Left hindlimb (tissue), 1 donor: ENCODE results near the gene SNRNP200.
"Not testable (repeated sequence)": the region's sequence is repeated elsewhere in the genome, so short reads cannot be mapped to it uniquely, and the experiment has no call there.

ENCODE experiments used
- DNase-seq: peaks from one replicate; pipeline ENCODE4 v3.0.0-alpha.2; 2018

The SNRNP200 gene

DNA sequence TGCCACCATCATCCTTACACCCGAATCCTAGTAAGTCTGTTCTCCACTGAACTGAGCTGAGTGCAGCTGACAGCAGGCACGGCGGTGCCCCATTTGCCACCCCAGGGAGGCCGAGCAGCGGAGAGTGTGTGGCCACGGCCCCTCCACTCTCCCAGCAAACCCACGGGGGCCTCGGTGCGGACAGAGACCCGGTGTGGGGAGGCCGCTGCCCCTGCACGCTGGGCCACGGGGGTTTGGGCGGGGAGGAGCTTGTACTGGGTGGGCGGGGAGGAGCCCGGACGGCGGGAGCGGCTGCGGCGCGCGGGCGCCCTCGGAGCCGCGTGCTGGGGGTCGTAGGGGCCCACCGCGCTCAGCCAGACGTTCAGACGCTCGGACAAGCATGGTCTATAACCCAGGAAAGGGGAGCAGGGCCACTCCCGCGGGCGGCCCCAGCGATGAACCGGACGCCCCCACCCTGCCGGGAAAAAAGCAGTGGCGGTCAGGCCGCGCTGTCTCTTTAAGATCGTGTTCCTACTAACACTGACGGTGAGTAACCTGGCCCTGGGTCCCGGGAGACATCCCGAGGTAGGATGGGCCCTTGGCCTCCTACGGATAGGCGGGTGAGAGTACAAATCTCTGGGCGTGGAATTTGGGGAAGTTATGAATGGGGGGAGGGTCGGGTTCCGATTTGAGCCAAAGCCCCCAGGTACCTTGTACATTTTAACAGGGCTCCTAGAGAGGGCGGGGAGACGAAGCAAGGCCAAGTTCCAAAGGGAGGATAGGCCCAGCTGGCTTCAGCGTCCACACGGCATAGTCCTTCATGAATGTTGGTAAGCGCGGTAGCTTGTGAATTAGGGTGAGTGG, 19.9 kb upstream of the SNRNP200 start, which contains the start of gene ITPRIPL1:
Gene ITPRIPL1 (plus strand): TSS at position 277 of the 843 bp plus-strand sequence. CDS start 523 bp downstream, at position 800.
- peak; percentile 57 for DNase-seq

DNA sequence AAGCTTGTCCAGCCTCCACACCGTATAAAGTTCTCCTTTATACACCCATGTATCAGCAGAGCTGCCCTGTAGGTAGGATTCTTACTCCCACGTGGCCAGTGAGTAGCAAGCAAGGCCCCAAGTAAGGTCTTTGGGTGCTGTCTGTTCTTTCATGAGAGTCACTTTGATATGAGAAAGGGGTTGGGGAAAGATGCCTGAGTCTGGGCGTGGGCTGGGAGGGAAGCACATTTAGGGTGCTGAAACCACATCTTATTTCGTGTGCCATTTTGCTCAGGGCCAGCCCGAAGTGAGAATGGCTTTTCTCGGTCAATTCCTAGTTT, 19.3 kb upstream of the SNRNP200 start:
- no peak for DNase-seq

DNA sequence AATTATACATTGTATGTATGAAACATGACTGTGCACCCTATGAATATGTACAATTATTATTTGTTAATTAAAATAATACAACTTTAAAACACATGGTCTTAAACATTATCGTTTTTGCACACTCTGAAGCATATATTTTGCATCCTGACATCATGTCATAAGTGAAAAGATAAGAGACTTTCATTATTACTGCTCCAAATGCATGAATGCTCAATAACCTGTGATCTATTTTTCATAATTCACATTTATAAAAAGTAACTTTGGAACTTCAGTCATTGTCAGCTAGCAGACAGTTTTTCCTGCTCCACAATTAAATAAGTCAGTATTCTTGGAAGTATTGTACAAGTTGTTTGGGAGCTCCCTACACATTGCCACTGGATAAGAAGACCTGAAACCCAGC, 18.5 kb upstream of the SNRNP200 start:
- no peak for DNase-seq

DNA sequence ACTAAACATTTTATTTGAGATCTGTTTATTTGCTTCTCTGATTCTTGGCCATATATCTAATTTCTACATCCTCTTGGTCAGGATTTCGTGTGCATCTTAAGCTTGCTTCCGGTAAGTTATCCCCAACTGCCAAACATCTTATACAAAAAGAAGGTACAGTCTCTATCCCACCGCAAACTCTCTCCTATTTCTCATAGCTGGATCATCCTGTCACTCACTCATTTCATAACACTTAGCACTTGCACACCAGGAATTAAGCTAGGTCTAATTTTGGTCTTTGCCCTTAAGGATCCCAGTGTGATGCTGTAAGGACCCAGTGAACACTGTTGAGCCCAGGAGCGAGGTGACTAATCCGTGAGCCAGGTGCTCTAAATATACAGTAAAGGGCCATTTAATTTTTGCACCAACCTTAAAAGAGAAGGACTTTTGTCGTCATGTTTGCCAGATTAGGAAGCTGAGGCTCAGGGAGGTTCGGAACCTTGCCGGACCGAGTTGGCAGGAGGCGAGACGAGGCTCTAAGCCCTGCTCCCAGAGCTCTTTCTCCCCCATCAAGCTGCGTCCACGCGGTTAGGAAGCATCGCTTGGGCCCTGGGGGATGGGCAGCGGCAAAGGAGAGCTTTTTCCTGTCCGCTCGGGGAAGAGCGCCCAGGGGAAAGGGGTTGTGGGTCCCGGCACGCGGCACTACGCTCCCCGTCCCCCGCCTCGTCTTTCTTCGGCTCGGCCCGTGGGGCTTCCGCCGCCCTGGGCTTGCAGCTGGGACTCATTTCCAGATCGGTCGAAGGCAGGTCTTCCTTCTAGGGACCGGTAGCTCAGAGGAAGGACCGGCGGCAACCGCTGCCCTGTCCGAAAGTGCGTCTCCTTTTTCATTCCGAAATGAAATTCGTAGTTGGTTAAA, 15.6 kb upstream of the SNRNP200 start:
- peak; percentile 42 for DNase-seq

DNA sequence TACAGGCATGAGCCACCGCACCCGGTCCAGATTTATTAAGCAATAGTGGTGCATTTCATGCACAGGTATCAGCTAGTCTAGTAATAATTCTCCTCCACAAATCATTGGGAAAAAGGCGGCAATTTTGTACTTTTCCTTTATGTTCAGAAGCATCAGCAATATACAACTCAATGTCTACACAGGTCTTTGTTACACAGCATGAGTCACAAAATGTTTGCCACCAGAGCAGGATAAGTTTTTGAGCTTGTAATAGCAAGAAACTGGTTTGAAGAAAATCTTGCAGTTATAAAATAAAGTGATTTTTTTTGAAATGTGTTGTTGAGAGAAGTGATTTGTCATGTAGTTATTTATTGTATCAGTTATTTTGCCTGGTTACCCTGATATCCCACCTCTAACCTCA, 15.0 kb upstream of the SNRNP200 start:
- DNase-seq: no peak

DNA sequence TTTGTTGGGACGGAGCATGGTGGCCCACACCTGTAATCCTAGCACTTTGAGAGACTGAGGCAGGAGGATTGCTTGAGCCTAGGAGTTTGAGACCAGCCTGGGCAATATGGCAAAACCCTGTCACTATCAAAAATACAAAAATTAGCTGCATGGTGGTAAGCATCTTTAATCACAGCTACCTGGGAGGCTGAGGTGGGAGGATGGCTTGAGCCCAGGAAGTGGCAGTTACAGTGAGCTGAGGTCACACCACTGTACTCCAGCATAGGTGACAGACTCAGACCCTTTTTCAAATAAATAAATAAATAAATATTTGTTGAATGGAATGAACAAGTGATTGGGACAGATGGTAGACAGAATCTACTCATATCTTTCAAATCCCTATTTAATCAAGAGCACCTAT, 14.1 kb upstream of the SNRNP200 start:
- DNase-seq: no peak

DNA sequence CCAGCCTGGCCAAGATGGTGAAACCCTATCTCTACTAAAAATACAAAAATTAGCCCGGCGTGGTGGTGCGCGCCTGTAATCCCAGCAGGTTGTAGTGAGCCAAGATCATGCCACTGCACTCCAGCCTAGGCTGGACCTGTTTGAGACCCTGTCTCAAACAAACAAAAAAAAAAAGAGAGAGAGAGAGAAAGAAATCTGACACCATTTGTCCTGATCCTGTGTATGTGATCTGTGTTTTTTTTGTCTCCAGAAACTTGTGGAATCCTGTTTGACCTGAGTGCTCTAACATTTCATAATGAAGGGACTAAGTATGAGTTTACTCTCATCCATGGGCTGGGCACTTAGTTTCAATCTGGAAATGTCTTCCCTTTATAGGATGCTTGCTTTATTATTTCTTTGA, 13.4 kb upstream of the SNRNP200 start:
- DNase-seq: no peak

DNA sequence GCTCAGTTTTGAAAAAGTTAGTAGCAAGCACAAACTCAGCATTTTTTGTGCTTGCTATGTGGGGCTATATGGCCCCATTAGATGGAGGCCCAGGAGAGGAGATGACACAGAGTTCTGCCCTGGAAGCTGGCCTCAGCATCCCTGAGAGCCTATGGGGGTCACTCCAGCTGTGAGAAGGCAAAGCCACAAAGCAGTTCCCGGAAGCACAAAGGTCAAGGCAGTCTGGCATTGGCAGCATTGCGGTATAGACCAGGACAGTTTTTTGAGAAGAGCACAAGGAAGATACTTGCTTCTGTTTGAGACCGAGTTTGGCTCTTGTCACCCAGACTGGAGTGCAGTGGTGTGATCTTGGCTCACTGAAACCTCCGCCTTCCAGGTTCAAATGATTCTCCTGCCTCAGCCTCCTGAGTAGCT, 12.2 kb upstream of the SNRNP200 start:
- no peak for DNase-seq

DNA sequence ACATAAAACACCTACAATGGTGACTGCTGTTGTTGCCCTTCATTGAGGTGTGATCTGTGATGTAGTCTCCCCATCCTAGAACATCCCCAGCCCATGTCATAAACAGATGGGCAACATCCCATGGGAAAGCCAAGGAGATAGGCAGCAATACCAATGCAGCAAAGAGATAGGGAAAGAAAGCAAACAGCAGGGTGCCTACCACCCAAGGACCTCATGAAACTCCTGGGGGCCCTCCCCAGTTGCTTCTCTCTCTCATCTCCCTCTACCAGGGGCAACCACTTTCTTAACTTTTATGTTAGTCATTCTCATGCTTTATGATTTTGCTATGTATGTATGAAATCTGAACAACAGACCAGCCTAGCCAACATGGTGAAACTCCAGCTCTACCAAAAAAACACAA, 11.7 kb upstream of the SNRNP200 start:
- DNase-seq: no peak

DNA sequence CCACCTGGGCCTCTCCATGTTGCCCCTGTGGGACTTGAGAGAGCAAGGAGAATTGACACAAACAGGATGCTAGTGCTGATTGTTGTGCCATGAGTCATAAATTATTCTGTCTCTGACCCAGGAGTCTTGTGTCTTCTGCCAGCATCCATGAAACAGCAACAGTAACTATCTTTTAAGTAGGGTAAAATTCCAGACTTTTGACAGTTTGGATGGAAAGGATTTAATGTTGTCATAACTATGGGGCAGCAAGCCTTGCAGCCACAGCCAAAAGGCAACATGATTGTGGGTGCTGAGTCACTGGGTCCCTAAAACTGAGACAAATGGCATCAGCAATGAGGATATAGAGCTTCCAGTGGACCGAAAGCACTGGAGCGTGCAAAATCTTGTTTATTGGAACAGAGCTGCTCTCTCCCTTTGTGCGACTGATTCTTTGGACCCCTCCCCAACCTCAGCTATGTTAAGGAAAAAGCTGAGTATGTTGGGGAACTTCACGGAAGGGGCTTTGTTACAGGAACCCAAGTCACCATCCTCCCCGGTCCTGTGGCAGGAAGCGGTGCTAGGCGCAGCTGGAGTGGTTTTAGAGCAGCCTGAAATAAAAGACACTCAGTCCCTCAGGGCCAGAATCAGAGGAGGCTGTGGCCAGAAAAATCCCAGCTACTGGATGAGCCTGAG, 10.2 kb upstream of the SNRNP200 start:
- peak; percentile 47 for DNase-seq

DNA sequence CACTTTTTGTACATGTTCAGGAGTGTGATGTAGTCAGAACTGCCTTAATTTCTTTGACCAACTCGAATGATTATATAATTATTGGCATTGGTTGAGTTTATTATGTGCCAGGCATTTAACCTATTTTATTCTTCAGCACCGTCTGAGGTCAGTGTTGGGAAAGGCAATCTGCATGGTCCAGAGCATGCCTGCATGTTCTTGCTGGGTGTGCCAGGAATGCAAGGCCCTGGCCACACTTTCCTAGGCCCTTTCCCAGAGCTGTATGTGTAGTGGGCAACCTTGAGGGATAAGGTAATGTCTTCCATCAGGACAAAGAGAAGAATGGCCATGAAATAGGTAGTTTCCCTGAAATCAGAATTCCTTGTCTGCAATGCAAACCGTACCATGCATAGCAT, 9.7 kb upstream of the SNRNP200 start:
- DNase-seq: no peak

DNA sequence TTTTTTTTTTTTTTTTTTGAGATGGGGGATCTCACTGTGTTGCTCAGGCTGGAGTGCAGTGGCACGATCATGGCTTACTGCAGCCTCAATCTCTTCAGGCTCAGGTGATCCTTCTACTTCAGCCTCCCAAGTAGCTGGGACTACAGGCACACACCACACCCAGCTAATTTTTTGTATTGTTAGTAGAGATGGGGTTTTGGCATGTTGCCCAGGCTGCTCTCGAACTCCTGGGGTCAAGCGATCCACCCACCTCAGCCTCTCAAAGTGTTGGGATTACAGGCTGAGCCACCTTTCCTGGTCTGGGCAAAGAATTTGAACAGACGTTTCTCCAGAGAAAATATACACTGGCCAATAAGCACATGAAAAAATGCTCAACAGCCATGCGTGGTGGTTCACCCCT, 2.9 kb upstream of the SNRNP200 start:
- no peak for DNase-seq

DNA sequence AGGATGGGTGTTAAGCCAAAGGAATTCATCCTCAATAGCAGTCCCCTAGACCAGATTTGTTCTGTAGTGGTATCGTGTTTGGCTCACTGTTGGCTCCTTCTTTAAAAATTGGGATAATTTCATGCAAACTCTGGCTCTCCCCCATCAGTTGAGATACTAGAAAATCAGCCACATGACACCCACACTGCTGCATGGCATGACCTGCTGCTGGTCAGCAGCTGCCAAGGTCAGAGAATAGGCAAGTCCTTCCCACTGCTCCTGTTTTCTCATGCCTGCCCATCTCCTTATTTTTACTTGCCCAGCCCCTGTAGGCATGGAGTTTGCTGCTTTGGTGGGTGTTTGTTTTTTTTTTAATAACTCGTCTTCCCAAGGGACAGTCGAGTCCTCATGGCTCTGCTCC, 1.0 kb upstream of the SNRNP200 start:
- DNase-seq: no peak

DNA sequence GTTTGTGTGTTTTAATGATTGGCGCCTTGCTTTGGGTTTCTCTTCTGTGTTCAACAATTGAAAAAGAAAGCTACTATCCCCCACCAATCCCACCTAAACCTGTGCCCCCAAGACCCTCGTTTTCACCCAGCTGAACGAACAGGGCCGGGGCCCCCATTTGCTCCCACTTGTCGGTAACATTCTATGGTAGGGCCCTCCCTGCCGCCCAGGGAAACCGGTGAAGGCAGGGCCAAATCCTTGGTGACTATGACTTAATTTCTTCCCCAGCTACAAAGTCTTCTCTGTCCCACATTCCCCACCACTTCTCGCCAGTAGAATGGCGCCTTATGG, 598 bp upstream of the SNRNP200 start:
- no peak for DNase-seq

DNA sequence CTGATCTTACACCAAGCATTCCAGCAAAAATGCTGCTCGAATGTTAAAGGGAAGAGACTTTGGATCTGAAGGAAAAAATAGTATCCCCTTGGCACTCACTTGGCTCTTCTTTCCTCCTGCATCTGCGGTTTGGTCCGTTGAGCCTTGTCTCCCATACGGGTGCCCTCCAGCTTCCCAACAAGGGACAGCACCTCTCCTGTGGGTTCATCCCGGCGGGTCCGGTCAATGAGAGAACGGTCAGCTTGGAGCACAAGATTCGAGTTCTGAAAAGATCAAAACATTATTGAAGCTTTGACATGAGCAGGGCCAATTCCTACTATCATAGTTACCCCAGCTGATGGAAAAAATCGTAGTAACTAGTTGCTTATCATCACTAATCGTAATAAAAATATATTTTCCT, 740 bp downstream of the SNRNP200 start:
- no peak for DNase-seq

DNA sequence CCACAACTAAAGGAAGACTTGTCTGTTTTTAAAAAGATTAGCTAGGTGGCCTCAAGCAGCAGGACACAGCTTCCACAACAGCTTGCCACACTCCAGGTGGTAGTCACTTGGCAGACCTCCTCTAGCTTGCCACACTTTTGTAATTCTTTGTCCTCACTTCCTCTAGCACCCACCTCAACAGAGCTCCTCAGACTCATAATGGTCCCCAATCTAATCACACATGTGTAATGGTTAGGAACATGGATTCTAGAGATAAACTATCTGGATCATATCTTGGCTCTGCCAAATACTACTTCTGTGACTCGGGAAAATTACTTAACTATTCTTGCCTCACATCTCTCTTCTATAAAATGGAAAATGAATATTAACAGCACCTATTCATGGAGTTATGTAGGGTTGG, 3.5 kb downstream of the SNRNP200 start:
- no peak for DNase-seq

DNA sequence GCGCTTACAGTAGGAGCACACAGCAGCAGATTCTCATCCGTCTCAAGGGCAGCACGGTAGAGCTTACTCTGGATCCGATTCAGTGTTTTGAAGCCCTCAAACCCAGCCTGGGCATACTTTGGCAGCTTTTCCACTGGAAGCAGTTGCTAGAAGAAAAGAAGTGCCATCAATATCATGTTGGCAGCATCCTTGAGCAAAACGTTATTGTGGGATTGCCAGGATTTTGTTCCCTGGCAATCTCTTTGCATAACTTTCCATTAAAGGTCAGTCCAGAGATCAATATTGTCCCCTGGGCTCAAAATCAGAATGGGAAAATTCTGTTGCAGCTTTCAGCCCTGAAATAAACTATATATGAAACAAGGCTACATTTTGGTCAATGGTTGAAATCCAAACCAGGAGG, 8.4 kb downstream of the SNRNP200 start:
- DNase-seq: no peak

DNA sequence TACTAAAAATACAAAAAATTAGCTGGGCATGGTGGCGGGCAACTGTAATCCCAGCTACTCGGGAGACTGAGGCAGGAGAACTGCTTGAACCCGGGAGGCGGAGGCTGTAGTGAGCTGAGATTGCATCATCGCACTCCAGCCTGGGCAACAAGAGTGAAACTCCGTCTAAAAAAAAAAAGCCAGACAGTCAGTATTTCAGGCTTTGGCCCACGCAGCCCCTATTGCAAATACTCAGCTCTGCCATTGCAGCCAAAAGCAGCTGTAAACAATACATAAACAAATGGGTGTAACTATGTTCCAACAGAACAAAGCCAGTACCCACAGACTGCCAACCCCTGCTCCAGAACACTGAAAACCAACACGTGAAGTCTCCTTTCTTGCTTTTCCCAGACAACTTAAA, 11.1 kb downstream of the SNRNP200 start:
- not testable (repeated sequence) for DNase-seq

DNA sequence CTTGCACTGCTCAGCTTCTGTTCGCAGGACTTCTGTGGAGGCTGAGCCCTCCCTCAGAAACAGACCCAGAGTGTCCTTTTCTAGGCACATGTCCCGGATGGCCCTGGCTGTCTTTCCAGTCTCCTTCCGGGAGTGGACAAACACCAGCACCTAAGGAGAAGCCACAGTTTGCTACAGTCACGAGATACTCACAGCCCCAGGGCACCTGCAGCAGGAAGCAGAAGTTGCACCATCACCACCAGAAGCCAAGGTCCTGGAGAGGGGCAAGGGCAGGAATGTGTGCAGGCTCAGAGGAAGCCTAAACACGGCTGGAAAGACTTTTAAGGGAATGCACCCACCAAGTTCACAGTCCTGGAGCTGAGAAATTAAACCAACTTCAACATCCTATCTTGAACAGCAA, 13.6 kb downstream of the SNRNP200 start:
- no peak for DNase-seq

DNA sequence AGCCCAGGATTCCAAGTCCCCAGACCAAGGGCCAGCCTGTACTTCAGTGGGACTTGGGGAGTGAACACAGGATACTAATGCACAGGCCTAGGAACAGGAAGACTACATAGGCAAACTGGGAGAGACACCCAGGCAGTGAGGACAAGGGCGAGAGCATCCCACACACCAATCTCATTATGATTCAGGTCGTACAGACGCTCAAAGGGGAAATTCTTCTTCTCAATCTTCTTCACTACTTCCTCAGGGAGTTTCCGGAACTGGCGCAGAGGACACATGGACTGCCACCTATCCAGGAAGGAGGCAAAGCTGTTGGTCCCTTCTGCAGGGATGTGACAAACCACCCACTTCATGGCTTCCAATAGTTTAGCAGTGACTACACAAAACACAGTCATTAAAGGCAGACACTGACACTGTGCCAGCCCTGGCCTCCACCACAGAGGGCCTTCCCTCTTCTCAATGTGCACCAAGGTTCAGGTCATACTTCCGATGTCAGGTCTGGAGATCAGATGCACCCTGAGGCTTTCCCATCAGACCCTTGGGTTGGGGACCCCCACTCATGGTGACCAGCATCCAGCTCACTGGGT, 18.0 kb downstream of the SNRNP200 start:
- no peak for DNase-seq

DNA sequence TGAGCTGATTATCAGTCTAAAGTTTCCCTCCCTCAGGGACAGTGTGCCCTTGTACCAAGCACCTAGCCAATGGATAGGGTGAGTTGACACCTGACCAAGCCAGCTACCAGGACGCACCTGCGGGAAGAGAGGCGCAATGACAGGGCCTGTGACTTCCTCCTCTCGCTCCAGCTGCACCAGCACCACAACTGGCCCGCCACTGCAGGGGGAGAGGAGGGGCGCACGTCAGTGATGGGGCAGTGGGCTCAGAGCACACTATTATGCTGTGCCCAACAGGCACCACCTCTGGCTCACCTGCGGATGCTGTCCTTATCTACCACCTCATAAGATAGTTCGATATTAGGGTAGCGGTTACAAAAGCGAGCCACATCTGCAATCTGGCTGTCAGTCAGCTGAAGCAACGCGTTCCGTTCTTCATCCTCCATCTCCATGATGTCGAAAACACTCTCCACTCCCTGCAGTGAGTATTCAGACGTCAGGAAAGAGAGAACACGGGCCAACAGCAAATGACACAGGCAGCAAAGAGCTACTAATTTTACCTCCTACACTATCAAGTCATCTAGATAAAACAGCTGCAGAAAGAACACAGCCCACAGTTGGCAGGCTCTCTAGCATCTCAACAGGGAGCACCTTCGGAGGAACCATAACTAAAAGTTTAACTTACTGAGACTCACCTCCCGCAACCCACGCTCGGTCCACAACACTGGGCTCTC, 28.4 kb downstream of the SNRNP200 start:
- DNase-seq: no peak

DNA sequence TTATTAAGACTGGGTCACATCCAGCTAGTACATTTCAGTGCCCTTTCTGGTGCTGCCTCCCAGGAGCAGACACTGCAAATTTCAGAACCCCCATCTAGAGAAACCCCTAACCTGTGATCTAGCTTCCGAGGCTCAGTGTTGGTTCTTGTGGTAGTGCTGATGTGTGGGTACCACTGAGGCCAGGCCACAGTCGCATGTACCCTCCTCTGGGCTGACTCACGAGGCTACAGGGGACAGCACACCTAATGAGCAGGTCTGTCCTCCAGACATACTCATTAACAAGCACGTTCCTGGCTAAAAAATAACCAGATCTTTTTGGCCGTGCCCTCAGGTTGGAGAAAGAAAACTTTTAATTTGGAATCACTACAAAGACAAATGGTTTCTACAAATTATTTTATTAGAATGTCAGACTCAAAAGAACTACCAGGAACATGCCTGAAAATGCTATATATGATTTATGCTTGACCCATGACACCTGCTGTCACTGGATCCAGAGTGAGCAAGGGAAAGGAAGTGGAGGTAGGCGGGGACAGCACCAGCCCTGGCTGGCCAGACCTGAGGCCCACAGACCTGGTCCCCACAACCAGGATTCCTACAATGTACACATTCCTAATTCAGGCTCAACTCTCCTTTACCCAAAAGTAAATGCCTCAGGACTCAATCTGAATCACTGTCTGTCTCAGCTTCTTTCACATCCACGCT, 30.8 kb downstream of the SNRNP200 start:
- DNase-seq: no peak
